HS-5 (cell line): ENCODE data around the gene NAV3.

Experiments used
- DNase-seq: peaks from one replicate; pipeline ENCODE4 v3.0.0-alpha.2; 2012; ENCODE audit warnings: low read depth

NAV3 gene

DNA sequence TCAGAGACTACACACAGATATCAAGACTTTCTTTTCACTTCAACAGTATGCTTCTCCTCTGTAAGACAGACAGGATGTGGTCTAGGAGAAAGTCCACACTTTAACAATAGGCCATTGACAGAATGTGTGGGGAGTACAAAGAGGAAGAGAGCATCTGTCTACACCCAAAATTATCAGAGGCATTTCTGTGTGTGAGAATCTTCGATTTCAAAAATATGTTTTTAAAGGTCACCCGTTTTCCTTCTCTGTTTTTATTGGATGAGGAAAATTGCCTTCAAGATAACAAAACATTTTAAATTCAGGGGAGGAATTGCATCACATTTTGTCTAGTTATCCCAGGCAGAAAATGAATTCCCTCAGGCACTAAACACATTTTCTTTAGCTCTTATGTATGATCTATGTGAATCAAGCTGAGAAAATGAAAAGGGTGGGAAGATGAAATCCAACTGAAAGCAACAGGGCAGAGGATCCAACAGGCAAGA is 16.4 kb downstream of the NAV3 start:
- no peak for DNase-seq

GRCh38 chr12:77847680-77848431 is 17.2 kb downstream of the NAV3 start:
- DNase-seq, result peak; percentile 72

DNA sequence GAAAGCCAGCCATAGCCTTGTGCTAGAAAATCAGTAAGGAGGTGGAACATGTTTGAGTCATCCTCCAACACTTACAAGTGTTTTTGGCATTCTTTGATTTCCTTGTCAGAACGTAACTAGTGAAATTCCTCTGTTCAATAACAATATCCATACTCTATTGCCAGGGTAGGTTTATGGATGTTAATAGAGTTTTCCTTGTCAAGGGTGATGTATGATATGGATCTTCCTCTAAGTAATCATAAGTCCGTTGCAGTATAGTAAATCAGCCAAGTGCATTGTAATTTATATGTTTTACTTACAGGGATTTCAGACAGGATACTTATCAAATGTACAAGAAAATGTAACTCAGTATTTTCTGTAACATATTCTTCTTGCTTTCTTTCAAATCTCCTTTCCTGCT is 19.4 kb downstream of the NAV3 start:
- DNase-seq, result no peak

- no peak for DNase-seq
These were observed 20.0 kb downstream of the NAV3 start for GRCh38 chr12:77850698-77851097.

- DNase-seq, result peak; percentile 33
These were observed 24.9 kb downstream of the NAV3 start for GRCh38 chr12:77855548-77855947.

- no peak for DNase-seq
These were observed 30.6 kb downstream of the NAV3 start for GRCh38 chr12:77861317-77861716.

DNA sequence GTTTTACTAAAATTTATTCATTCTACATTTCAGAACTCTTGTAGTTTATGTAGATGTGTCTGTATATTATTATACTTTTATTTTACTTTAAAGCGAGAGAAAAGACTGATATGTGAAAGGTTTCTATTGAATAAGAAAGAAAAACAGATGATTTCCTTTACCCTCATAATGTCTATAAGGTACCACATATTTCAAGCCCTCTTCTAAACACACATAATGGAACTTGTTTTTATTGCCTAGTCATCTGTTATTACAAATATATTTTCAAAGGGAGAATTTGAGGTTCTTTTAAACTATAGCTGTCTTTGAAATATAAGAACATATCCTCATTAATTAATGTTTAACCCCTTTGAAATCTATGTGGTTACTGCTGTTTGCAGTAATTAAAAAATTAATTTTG is 34.5 kb downstream of the NAV3 start:
- no peak for DNase-seq

- no peak for DNase-seq
These were observed 48.2 kb downstream of the NAV3 start for GRCh38 chr12:77878901-77879300.

- DNase-seq, result no peak
These were observed 52.0 kb downstream of the NAV3 start for GRCh38 chr12:77882709-77883108.

GRCh38 chr12:77888611-77889010 is 57.9 kb downstream of the NAV3 start:
- DNase-seq, result peak; percentile 73

GRCh38 chr12:77891518-77892147 is 60.9 kb downstream of the NAV3 start:
- DNase-seq, result no peak

DNA sequence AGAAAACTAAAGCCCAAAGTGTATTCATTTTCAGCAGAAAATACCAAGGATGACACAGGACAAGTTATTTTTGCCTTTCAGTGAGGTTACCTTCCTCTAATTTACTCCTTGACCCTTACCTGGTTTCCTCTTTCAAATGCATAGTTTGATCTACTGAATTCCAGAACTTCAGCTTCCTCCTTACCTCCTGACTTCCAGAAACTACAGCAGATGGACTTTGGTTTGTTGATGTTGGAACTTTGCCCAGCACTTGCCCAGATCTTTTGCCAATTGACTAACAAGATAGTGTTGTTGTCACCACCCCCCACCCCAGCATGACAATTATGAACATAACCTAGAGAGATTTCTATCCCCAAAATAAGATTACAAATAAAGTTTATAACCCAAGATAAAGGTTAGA is 63.2 kb downstream of the NAV3 start:
- DNase-seq, result no peak

- DNase-seq, result no peak
These were observed 63.9 kb downstream of the NAV3 start for GRCh38 chr12:77894556-77894955.

- DNase-seq, result no peak
These were observed 65.0 kb downstream of the NAV3 start for GRCh38 chr12:77895699-77896098.

- DNase-seq, result no peak
These were observed 77.2 kb downstream of the NAV3 start for GRCh38 chr12:77907936-77908335.

- no peak for DNase-seq
These were observed 83.4 kb downstream of the NAV3 start for GRCh38 chr12:77914081-77914488.

- no peak for DNase-seq
These were observed 84.4 kb downstream of the NAV3 start for GRCh38 chr12:77915071-77915600.

DNA sequence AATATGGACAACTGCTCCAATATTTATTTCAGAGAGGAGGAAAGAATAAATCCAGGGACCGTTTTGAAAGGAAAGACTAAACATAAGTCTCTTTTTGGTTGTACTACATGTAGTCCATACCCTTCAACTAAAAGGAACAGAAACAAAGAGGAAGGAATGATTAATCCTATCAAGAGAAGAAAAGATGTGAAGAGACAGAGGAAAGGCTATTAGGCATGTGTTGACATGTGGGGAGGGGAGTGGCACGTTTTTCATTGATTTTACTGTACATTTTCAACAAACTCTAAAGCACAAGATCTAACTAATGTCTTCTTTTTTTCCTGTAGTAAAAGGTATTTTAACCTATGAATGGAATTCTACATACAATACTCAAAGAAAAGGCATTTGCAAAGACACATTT is 85.6 kb downstream of the NAV3 start:
- DNase-seq, result no peak

GRCh38 chr12:77918046-77918445 is 87.4 kb downstream of the NAV3 start:
- DNase-seq, result no peak

DNA sequence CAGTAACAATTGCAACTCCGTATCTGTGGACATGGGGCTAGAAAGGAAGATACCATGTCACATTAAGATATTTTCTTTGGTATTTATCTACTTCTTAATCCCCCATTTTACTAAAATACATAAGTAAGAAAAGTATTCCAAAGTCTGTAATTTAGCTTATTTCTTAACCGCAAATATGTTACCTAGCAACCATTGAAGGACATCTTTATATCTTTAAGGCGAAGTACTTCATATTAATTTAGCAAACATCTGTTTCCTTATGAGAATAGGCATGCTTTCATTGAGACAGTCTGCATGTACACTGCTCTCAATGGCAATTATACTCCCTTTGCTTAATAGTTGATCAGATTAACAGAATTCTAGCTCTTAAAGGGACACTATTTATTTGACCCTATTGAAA is 88.8 kb downstream of the NAV3 start:
- DNase-seq, result no peak

DNA sequence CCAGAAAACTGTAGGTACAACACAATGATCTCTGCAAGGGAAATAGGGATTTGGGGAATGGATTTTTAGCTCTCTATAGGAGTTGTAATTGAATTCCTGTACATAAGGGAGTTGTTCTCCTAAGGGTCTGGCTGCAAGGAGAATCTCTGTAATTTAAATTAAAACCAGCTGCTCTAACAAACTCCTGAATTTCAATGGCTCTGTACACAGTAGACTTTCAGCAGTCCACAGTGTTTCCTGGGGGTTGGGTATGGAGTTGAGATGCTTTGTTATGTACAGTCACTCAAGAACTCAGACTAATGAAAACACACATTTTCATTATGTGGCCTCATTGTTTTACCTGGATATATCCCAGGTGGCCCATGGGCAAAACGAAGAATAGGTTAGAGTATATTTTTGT is 93.2 kb downstream of the NAV3 start:
- DNase-seq, result no peak

DNA sequence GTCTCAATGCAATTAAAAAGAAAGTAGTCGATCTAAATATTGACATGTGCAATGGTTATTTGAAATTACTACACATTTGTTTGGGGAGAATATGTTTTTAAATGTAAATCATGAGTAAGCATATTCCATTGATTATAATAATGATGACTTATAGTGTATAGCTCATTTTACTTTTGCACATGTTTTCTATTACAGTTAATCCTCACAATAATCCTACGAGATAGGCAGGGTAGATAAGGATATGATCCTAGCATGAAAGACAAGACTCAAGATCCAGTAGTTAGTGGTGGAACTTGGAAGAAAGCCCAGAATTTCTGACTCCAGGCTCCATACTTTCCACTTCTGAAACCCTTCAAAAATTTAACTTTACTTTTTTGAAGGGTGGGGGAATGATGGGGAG is 94.0 kb downstream of the NAV3 start:
- DNase-seq, result peak; percentile 53

GRCh38 chr12:77925536-77926108 is 94.9 kb downstream of the NAV3 start:
- DNase-seq, result peak; percentile 85
